Panc1 (cell line): ENCODE measurements around the gene KIF25.

Source experiments
- CTCF ChIP-seq: fragments of 450-650 bp; IDR thresholded peaks from 2 replicates; pipeline ENCODE4 v1.5.1; 2017; ENCODE audit warnings: mild to moderate bottlenecking
- POLR2AphosphoS5 ChIP-seq: IDR thresholded peaks from 2 replicates; pipeline ENCODE4 v1.6.1; 2012; ENCODE audit warnings: mild to moderate bottlenecking, low read depth, low read length, moderate library complexity

DNA sequence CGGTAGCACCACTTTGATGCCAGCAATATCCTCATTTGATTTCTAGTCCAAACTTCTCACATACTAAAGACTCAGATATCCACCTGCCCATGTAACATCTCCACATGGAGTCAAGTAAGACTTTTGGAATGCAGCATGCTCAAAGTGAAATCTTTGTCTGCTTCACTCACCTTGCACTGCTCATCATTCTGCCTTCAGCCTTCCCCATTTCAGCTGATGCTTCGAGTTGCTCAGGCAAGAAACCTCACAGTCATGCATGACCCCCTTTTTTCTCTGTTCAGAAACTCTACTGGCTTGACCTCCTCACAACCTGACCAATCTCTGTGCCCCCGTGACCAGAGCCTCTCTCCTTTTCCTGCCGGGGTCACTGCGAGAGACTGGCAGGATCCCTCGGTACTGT is 41.0 kb upstream of the KIF25 start:
- TF ChIP-seq POLR2AphosphoS5: no peak
- TF ChIP-seq CTCF: no peak
